Measurements from ENCODE around the gene ADNP2.

DNA sequence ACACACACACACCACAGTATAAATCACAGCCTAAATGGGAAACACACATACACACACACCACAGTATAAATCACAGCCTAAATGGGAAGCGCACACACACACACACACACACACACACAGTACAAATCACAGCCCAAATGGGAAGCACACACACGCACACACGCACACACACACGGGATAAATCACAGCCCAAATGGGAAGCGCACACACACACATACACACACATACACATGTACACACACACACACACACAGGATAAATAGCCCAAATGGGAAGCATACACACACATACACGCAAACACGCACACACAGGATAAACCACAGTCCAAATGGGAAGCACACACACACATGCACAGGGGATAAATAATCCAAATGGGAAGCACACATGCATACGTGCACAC lies 68.1 kb downstream of the ADNP2 start:
- TF ChIP-seq POLR2A (IDR thresholded peaks at IDR 0.05), result no peak
- TF ChIP-seq, protein P1, sequence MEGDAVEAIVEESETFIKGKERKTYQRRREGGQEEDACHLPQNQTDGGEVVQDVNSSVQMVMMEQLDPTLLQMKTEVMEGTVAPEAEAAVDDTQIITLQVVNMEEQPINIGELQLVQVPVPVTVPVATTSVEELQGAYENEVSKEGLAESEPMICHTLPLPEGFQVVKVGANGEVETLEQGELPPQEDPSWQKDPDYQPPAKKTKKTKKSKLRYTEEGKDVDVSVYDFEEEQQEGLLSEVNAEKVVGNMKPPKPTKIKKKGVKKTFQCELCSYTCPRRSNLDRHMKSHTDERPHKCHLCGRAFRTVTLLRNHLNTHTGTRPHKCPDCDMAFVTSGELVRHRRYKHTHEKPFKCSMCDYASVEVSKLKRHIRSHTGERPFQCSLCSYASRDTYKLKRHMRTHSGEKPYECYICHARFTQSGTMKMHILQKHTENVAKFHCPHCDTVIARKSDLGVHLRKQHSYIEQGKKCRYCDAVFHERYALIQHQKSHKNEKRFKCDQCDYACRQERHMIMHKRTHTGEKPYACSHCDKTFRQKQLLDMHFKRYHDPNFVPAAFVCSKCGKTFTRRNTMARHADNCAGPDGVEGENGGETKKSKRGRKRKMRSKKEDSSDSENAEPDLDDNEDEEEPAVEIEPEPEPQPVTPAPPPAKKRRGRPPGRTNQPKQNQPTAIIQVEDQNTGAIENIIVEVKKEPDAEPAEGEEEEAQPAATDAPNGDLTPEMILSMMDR (IDR thresholded peaks at IDR 0.05), result no peak
